SKM-1 (cell line): ENCODE measurements around the gene LYRM1.
"Not testable (repeated sequence)": the region's sequence is repeated elsewhere in the genome, so short reads cannot be mapped to it uniquely, and the experiment has no call there.

Source experiments
- DNase-seq: peaks from one replicate; lab custom pipeline; 2025; ENCODE audit not compliant: unreplicated experiment; lab: John Stamatoyannopoulos, UW

LYRM1 gene

DNA sequence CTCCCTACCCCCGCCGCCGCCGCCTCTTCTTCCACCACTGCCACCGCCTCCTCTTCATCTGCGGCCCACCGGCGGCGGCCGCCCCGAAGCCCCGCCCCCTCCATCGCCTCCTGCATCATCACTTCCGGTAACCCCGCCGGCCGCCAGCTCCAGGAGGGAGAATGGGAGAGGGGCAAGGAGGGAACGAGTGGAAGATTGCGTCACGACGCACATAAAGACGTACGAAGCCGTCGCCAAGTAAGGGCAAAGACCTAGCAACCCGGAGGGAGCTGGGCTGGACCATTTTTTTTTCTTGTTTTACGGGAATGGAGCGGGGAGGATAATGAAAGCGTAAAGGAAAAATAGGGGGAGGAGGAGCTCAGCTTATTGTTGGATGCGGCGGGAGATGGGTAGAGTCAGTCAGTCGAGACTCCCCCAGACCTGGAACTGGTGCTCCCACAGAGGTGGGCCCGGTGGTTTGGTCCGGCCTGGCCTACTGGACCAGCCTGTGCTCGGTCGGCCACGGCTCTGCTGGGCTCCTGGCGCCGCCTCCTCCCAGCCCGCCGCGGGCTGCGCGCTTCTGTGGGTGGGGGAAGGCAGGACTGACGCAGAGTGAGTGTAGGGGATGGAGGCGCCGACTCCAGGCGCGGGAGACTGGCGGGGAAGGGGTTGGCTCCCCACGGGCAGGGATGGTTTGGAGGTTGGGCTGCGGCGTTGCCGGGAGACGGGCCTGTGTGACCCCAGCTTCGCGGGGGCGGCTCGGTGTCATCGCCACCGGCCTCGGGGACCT, at the start of gene LYRM1, which contains the start of gene DCUN1D3:
LYRM1 (plus strand) TSS at position 473 of the 769 bp plus-strand sequence. CDS start 14,785 bp downstream, outside the sequence.
DCUN1D3 (minus strand) TSS at position 60 of the 769 bp plus-strand sequence. CDS start 37,820 bp downstream, outside the sequence.
- peak; percentile 95 for DNase-seq

- no peak for DNase-seq
Observed at GRCh38 chr16:20850981-20851380, 49.6 kb upstream of the LYRM1 start.

- DNase-seq = no peak
Observed at GRCh38 chr16:20851601-20852000, 49.0 kb upstream of the LYRM1 start.

DNA sequence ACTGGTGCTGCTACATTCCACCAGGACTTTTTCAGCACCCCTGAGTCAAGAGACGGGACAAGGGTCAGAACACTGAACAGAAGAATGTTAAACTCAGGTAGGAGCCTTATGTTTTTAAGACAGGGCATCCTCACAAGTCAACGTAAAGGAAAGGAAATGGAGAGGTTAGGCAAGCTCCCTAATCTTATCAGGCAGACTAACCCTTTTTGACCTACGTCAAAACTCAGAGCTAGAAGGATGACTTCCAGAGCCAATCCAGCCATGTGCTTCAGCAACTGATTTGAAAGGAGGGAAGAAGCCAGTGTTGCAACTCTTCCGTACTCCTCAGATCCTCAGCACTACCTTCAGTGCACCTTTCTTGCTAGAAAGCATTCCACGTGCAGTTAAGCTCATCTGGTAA, 47.4 kb upstream of the LYRM1 start:
- no peak for DNase-seq

- DNase-seq = no peak
Observed at GRCh38 chr16:20853981-20854620, 46.5 kb upstream of the LYRM1 start.

DNA sequence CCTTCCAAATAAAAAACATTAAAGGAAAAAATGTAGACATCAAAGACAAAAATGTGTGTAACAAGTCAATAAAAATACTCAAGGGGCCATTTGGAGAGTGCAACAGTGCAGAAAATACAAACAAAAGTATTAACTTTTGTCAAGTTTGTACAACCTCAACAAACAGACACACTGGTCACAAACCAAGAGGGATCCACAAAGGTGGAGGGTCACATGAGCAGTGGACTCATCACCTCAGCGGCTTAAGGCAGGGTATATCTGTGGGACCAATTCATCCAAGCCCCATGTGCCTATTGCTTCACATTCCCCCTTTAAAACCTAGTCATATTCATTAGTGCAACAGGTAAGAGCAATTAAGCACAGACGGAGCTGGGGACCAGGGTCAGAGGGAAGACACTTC, 45.6 kb upstream of the LYRM1 start:
- DNase-seq = no peak

- DNase-seq = no peak
Observed at GRCh38 chr16:20857281-20857680, 43.3 kb upstream of the LYRM1 start.

GRCh38 chr16:20859229-20859628, 41.3 kb upstream of the LYRM1 start:
- no peak for DNase-seq

- no peak for DNase-seq
Observed at GRCh38 chr16:20859699-20860098, 40.9 kb upstream of the LYRM1 start.

GRCh38 chr16:20860361-20860760, 40.2 kb upstream of the LYRM1 start:
- DNase-seq = no peak

DNA sequence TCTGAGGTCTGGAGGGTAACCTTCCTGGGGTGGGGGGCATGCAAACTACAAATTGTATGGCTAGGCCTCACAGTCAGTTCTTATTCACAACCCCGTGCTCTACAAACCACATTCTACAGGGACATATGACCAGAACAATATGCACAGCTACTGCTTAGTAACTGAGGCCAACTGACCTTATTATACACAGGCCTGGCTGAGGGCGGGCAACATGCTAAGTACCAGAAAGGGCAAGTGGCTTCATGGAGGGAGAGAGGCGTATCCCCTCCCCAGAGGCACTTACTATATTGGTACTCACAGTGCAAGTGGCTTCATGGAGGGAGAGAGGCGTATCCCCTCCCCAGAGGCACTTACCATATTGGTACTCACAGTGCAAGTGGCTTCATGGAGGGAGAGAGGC, 39.6 kb upstream of the LYRM1 start:
- not testable (repeated sequence) for DNase-seq

DNA sequence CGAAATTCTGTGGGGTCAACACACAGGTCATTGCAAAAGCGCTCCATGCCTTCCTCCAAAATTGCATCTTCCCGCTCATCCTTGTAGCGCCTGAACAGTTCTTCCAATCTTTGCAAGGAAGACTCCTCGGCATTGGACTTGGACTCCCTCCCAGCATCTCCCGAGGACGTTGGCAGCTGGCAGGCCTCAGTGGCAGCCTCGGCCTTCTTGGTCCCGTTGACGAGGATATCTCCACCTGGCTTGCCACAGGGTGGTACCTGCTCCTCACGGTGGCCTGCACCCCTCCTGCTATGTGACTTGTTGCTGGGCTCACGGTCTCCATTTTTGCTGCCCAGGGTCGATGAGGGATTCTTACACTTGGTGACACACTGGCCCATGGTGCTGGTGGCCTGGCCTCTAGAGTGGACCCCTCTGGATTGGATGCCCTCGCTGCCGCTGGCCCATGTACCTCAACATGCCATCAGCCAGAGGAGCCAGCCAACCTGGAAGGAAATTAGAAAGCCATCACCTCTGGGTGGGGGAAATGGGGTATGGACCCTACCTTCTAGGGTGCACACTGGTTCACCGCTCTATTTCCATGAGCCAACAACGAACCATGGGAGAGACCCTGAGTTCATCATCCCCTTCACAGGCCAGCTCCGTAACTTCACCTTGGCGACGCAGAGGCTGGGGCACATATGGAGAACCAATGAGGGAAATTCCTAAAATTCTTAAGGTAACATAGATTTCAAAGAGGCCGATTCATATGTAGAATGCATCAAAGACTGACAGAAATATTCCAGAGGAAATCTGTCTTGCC, 38.2 kb upstream of the LYRM1 start:
- no peak for DNase-seq

DNA sequence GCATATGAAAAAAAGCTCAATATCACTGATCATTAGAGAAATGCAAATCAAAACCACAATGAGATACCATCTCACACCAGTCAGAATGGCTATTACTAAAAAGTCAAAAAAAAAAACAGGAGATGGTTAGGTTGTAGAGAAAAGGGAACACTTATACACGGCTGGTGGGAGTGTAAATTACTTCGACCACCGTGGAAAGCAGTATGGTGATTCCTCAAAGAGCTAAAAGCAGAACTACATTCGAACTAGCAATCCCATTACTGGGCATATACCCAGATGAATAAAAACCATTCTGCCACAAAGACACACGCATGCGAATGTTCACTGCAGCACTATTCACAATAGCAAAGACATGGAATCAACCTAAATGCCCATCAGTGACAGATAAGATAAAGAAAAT, 36.2 kb upstream of the LYRM1 start:
- not testable (repeated sequence) for DNase-seq

DNA sequence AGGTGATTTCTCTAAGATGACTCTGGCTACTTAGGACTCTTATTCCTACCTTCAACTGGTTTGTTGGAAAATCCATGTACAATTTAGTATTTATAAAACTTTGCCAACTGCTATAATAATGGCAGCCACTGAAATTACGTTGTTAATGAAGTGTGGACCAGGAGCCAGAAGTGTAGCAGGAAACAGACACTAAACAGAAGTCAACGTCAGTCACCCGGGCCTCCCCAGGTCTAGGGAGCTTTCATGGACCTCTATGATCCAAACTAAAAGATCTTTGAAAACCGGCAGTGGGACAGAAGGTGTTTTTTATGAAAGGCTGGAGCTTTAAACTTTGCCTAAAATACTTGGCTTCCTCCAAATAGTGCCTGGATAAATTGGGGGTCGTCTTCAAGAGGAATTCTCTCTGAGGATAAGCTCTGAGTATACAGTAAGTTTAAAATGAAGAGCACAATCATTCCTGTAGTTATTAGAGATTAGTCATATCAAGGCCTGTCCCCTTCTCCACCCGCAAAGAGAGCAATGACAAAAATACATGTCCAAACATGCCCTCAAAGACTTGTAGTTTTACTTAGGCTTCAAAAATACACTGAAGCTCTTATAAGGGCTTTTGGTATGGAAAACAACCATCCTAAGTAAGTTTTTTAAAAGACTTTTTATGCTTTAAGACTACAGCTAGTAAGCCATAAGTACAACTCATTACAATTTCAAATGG, 35.0 kb upstream of the LYRM1 start:
- DNase-seq = no peak

- peak; percentile 5 for DNase-seq
Observed at GRCh38 chr16:20866145-20866772, 34.3 kb upstream of the LYRM1 start.

- no peak for DNase-seq
Observed at GRCh38 chr16:20866801-20867200, 33.8 kb upstream of the LYRM1 start.

DNA sequence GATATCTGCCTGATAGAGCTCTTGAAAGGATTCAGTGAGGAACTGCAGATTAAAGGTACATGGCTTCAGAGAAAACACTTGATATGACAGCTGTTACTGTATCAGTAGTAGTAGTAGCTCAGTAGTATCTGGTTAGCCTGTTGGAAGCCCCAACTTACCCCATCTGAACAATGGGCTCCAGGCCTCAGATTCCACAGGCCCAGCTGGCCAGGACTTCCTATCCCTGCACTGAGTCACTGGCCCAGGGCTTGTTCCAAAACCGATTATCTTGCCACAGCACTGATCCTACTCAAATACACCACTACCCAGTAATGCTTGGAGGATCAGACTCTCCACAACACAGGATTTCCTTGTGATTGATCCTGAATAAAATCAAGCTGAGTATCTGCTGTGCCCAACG, 33.0 kb upstream of the LYRM1 start:
- no peak for DNase-seq

DNA sequence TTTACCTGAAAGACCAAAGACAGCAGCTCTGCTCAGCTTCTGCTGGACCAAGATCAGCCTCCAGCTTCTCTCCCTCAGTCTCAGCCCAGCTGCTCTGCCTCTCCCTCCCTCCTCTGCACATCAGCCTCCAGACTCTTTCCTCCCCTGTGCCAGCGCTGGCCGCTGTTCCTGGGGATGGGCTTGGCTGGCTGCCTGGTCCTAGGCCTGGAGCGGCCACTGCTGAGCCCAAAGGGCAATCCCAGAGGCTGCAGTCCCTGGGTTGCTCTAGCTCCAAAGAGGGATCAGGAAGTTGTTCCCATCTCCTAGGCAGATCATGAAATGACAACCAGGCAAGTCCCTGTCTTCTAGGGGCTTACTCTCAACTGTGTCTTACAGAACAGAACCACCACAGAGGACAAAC, 31.7 kb upstream of the LYRM1 start:
- DNase-seq = no peak

GRCh38 chr16:20870122-20870820, 30.3 kb upstream of the LYRM1 start:
- peak; percentile 9 for DNase-seq

- DNase-seq = no peak
Observed at GRCh38 chr16:20871258-20871657, 29.3 kb upstream of the LYRM1 start.
